Stimulated activated CD8-positive, alpha-beta memory T cell treated with anti-CD3 and anti-CD28 coated beads, Interleukin-15, amount 100 ng/mL, for 48 hours (primary cell): ENCODE data around the gene DGKG.

ENCODE experiments used
- DNase-seq, 2 donors: peaks; one replicate each; pipeline ENCODE4 v3.0.0-alpha.2; 2020; ENCODE audit warnings: low read depth in 2 of 2

Gene DGKG

DNA sequence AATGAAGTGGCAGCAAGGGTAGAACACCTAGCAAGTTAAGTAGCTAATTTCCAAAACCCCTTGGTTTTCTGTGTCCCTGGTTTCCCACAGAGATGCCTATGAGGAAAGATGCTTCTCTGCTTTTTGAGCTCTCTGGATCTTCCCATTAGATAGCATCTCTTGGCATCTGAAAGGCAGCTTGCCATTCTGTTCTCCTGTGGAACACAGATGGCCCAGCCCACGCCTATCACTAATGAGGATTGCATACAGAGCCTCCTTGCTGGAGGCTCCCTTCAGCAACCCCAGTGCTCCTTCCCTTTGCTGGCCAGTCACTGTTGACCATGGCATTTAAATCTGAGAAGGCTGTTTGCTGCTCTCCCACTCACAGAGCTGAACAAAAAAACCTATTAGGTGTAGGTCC, 218.8 kb downstream of the DGKG start:
- DNase-seq = no peak

DNA sequence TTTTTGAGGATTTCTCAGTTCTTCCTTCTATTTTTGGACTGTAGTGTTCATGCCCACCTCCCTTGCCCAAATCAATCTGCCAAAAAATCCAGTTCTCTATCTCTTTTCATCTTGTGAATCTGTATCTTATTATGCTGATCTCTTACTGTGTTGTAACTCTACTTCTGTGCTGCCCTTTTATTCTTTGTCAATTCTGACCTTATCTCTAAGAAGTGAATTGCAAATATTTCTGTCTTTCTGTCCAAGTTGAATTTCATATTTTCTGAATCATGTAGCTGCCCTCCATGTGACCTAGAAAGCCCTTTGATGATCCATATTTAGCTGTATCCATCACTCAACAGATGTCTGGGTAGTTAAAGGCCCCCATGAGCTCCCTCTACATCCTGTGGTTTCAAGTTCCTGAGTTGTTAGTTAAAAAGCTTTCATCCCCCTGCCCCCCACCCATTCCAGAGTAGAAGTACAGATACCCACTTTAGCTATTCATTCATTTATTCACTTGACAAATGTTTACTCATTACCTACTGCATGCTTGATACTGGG, 219.6 kb downstream of the DGKG start:
- no peak for DNase-seq

DNA sequence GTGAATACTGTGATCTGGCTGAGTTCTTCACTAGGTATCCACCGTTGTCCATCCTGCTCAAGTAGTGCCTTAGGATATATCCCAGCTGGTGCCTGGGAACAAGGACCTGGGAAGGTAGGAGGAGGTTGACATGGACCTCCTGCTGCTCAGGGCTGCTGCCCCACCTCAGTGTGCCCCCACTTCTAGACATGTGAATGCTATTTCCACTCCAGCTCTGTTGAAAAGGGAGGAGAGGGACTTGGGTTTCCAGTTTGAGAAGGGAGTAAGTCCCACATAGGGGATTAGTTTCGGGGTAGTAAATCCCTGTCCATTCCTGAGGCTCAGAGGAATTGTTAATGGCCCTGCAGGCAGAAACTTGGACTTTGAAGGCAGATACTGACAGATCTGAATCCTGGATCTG, 220.2 kb downstream of the DGKG start:
- DNase-seq = no peak

DNA sequence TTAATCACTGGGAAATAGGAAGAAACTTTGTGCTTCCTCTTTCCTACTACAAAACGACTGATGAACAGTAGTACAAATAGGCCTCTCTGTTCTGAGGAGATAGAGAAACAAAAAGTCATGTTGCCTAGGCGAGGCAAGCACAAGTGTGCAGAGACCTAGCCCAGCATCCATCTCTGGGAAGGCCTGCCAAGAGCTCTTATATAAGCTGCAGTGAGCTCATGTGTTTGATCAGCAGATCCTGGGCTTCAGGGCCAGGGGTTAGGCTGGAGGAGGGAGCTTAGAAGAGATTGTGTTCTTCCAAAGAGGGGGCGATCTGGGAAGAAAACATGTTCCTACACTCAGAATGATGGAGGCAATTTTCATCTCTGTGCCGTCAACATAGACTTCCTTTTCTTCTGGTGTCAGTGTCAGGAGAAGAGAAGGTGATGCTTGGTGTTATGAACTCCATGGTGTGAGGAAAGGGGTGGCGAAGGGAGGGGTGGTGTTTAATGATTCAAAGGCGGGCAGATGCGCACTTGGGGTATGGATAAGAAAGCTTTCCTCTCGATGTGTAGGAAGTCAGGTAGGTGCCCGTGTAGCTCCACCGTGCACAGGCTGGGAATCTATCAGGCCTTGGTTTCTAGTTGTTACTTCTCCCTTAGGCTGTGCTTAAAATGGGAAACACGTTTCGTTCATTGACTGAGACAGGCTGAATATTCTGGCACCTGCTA, 223.6 kb downstream of the DGKG start:
- no peak for DNase-seq

DNA sequence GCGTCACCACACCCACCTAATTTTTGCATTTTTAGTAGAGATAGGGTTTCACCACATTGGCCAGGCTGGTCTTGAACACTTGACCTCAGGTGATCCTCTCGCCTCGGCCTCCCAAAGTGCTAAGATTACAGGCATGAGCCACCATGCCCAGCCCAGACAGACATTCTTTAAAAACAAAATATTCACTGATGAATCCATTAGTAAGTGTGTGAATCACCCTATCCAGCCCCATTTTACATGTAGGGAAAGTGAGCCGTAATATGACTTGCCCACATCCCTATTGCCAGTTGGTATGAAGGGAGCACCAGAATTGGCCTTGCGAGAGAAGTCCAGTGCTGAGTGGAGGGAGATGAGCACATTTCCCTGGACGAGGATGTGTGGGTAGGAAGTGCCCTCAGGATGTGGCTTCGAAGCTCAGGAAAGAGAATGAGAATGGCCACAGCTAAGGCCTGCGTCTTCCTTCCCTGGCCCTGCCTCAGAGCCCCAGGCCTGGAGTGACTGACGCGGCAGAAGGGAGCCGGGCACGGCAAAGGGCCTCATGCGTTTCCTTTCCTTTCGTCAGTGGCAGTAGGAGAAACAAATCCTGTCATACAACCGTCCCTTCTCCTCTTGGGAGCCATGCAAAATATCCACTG, 224.9 kb downstream of the DGKG start:
- no peak for DNase-seq

DNA sequence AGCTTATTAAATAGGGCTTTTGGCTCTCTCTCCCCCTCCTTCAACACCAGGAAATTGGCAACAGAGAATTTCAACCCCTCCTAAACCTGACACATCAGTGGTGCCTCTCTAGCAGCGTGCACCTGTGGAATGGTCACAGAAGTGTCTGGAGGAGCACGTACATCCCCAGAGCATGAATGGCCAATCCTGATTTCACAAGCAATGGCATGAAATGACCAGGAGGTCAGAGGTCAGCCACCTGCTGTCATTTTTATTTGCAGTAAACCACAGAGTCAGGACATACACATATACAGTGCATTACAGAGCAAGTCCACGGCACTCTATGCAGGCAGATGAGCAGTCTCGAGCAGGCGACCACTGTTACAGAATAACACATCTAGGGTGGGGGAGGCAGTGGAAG, 228.1 kb downstream of the DGKG start:
- no peak for DNase-seq

DNA sequence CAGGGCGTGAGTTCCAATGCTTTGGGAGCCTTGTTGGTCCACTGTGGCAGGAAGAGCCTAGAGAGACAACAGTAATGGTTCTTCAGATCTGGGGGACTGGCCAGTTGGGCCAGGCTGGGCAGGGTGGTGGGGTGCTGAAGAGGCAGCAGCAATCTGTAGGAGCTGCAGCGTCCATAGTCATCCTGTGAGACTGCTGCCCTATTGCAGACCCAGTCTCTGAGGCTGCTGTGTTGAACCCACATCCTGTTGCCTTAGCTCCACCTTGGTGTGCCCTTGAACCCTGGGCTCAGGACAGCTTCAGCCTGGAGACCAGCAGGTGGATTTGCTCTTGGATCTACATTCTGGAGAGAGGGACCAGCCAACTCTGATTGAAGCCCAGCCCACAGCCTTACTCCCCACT, 229.5 kb downstream of the DGKG start:
- no peak for DNase-seq

DNA sequence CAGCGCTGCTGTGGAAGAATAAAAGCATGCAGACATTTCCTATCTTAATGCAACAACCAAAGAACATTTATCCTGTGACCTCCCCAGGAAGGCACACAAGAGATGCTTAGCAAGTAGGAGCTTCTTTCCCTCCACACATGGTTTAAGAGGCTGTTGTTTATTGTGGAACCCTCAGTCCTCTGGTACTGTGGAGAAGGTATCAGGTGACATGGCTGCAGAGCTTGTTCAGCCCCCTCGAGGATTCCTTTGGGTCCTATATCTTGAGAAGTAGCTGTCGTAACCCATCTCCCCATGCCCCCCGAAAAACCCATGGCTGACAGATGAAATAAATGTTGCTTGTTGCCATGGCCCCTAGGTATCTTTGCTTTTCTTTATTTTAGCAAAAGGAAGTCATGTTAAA, 232.8 kb downstream of the DGKG start:
- DNase-seq = no peak

DNA sequence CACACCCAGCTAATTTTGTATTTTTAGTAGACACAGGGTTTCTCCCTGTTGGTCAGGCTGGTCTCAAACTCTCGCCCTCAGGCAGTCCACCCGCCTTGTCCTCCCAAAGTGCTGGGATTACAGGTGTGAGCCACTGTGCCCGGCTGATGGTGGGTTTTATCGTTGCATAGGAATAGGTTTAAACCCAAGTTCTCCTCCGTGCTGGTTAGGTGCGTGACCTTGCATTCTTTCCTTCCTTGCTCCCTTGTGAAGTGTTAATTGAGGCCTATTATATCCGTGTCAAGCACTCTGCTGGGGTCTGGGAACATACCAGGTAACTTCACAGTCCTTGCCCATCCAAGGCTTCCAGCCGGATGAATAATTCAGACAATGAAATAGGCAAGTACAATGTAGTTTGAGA, 233.9 kb downstream of the DGKG start:
- DNase-seq = no peak

DNA sequence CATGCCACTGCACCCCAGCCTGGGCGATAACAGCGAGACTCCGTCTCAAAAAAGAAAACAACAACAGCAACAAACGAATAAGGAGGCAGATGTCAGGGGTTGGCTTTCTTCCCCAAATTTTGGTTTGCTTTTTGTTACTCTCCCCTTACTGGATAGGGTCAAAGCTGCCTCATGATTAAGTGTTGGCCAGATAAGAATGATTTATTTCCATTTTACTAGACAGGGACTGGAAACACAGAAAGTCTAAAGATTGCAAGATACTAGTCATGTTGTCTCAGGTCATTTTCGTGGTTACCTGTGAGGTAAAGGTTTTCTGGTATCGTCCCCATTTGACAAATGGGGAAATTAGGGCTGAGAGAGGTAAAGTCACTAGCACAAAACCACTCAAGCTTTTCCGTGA, 234.6 kb downstream of the DGKG start:
- no peak for DNase-seq

DNA sequence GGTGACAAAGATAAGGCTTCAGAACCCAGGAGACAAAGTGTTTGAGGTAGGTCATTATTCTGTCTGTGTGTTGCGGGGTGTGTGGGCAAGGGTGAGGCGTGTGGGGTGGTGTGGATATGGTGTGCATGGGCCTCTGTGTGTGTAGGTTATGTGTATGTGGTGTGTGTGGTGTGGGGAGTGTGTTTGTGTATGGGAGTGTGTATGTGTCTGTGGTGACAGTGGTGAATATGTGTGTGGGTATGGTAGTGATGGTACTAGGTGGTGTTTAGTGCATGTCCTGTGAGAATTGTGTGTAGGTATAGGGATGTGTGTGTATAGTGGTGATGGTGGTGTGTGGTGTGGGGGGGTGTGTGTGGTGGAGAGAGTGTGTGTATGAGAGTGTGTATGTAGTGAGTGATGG, 236.9 kb downstream of the DGKG start:
- no peak for DNase-seq

DNA sequence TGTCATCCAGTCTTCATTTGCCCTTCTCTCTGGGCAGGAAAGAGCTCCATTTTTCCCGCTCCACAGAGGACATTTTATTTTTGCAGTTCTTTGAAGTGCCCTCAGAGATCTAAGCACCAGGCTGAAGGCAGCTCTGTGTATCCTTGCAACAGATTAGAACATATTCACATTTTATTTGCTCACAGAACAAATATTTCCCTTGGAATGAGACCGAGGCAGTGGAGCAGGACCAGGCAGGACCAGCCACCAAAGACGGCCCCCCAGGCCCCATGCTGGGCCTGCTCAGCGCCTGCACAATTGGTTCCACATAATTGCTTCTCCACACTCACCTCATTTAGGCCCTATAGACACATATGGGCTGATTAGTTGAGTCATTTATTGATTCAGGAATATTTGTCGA, 237.4 kb downstream of the DGKG start:
- DNase-seq = no peak

DNA sequence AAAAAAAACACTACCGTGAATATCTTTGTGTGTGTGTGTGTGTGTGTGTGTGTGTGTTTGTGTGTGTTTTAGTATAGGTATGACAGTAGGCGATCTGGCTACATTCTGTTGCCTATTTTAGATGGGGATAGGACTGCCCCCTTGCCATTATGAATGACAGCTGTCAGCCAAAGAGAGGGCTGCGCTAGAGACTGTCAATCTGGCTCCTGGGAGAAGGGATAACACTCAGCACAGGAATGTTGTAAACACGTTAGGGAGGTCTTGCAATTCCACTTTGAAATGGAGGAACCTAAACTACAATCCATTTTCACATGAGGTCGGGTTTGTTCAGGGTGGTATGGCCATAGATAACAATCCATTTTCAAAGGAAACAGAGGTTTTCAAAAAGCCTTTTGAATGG, 239.0 kb downstream of the DGKG start:
- DNase-seq = no peak

DNA sequence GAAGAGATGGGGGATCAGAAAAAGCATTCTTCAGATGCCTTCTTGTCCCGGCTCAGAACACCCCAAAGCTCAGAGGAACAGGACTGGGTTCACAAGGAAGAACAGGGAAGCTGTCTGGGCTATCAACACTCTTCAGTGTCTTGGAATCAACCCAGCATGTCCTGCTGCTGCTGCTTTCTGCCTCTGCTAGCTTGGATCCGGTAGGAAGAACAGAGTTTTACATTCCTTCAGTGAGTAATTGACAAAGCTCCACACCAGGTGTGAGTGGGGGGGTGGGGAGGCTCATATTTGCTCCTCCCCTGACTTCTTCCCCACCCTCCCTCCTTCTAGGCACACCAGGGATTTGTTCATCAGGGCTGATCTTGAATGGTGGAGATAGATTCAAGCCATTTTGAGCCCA, 240.1 kb downstream of the DGKG start:
- no peak for DNase-seq

DNA sequence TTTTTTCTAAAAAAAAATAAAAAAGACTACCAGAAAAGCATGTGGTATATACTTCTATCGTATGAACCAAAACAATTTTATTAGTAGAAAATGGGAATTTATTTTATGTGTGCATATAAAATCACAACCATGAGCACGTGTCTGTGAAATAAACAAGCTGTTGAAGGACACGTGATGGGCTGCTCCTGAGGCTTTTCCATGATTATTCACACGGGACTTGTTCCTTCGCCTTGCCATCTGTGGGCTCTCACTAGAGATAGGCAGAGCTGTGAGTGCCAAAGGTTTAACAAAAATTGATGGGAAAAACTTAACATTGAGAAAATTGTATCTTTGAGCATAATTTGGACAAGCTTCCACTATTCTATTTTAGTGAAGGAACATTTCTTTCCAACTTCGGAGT, 240.8 kb downstream of the DGKG start:
- no peak for DNase-seq

DNA sequence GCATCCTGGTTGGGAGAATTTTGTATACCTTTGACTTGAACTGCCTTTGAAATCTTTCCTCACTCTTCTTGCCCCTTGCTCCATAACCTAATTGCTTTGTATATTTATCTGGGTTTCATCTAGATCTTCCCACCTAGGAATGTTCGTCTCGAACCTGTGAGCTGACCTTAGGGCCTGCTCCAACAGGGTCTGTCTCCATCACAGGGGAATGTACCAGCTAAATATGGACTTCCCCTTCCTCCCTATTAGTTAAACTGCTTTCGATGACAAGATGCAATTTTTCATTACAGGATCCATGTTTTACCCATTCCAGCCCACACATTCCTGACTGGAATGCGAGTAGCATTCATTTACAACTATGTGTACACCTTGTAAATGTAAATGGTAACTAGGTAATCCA, 242.5 kb downstream of the DGKG start:
- no peak for DNase-seq

DNA sequence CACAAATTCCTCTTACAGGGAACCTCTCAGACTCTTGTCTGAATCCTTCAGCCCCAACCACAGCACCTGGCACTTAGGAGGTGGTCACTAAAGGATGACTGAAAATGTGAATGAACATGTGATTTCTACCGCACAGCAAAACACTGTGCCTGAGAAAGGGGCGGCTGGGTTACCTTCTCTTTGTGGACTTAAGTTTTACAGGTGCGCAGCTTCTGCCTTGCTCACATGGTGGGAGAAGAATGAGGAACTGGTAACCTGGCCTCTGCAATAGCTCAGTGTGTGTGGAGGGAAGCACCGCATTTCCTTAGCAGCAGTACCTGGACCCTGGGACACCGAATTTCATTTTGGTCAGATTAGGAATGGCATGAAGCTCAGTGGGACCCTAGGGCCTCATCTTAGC, 243.3 kb downstream of the DGKG start:
- no peak for DNase-seq

DNA sequence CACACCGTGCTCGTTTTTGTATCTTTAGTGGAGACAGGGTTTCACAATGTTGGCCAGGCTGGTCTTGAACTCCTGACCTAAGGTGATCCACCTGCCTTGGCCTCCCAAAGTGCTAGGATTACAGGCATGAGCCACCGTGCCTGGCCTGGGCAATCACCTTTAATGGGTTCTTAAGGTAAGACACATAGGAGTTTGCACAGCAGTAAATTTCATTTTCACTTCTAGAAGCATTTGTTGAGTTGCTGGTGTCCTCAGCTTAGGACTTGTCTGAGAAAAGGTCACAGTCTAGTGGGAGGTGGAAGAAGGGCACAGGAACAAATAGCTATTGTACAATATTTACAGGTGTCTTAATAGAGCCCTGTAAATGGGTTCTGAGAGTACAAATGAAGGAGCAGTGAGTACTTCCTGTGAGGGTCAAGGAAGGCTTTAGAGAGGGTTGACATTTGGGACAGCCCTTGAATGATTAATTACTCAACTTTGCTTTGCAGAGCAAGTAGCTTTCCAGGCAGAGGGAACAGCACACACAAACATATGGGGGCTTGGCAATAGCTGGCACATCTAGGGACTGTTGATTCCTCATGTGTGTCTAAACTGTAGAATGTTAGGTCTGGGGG, 244.4 kb downstream of the DGKG start:
- DNase-seq = no peak

DNA sequence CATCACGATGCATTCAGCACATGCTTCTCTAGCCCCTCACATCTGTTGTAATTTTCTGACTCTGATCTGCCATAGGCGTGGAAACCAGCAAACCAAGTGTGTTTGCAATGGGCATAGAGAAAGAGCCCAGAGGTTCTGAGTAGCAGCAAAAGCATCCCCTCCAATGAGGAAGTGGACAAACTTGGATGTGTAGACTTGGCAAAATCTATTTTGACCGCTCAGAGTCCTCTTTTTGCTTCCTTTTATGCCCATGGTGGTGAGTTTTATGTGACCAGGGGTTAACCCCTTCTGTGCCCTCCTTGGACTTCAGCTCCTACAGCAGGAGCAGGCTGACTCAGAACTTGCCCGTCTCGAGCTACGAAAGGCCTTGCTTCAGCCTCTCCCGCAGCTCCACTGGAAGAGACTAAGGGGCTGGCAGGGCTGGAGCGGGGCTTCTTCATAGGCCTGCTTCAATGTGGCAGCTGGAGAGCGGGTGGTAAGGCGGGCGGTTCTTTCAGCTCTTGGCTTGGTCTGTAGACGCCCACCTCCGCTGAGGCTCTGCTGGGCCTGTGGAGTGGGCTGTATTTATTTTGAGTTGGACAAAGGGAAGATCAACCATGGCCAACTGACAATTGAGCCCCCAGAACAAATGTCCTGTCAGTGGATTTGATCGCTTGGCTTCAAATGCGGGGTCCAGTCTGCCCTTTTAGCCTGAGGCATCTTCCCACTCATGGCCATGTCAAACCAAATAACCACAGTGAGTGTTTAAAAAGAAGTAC, 246.6 kb downstream of the DGKG start:
- DNase-seq = no peak

DNA sequence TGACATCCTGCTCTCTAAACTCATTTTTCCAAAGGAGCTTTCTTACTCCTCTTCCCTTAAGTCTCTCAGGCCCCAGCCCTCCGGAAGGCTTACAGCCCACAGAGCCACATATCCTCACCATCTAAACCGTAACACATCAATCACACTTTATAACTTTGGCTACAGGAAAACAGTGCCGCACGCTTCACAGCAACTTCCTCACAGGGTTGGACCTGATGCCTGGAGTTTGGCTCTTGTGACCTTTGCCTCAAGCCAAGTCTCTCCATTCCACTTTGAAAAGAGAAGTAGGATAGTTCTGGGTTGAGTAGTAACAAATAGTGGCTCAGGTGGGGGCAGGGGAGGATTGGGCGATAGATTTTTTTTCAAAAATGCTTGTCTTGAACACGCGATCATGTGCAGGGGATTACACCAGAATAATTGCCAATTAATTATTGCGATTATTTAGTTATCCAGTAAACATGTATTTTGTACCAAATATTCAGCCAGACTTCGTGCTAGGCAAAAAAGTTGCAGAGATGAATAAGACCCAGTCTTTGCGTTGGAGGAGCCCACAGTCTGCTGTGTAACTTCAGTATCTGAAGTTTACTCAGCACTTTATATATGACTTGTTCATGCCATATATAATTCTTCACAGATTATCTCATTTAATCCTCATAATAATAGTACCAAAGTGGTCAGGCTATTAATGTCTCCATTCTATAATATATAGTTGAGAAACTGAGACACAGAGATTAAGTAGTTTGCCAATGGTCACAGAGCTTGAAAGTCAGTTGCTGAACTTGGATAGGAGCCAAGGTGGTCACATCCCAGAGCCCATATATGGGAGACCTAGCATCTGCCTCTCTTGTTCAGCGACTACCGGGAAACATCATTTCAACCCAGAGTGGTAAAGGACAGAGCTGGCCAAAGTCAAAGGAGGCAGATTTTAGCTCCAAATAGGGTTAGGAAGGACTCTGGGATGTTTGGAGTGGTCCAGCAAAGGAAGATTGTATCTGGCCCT, 250.8 kb downstream of the DGKG start:
- DNase-seq = no peak
